Activated T-cell treated with anti-CD3 and anti-CD28 coated beads, Interleukin-2, amount 50 U/mL, for 48 hours (primary cell): Measurements from ENCODE around the gene CTDSPL2.
A peak's percentile ranks its signal among the peaks of the same experiment; 100 is the strongest.
"Not testable (repeated sequence)": the region's sequence is repeated elsewhere in the genome, so short reads cannot be mapped to it uniquely, and the experiment has no call there.

ENCODE experiments used
- DNase-seq, 2 experiments: peaks; one replicate each; pipeline ENCODE4 v3.0.0-alpha.2; 2020

The CTDSPL2 gene

GRCh38 chr15:44544745-44545144 lies 117.3 kb downstream of the CTDSPL2 start:
- DNase-seq = not testable (repeated sequence)

GRCh38 chr15:44545913-44546802 lies 118.7 kb downstream of the CTDSPL2 start:
- peak; percentile 63 to 64 for DNase-seq

- not testable (repeated sequence) for DNase-seq
These were observed 121.7 kb downstream of the CTDSPL2 start for GRCh38 chr15:44549152-44549551.

- DNase-seq = no peak
These were observed 122.8 kb downstream of the CTDSPL2 start for GRCh38 chr15:44550256-44550655.

- no peak for DNase-seq
These were observed 123.3 kb downstream of the CTDSPL2 start for GRCh38 chr15:44550734-44551133.

GRCh38 chr15:44554934-44555723 lies 127.7 kb downstream of the CTDSPL2 start:
- DNase-seq = peak in 1 of 2 experiments; percentile 11

- DNase-seq = not testable (repeated sequence)
These were observed 133.5 kb downstream of the CTDSPL2 start for GRCh38 chr15:44560926-44561325.

GRCh38 chr15:44565387-44566154 lies 138.1 kb downstream of the CTDSPL2 start:
- no peak for DNase-seq

- DNase-seq = no peak
These were observed 138.7 kb downstream of the CTDSPL2 start for GRCh38 chr15:44566155-44566540.

GRCh38 chr15:44568338-44568737 lies 140.9 kb downstream of the CTDSPL2 start:
- DNase-seq = no peak

- DNase-seq = no peak
These were observed 141.9 kb downstream of the CTDSPL2 start for GRCh38 chr15:44569316-44569715.

GRCh38 chr15:44570361-44570760 lies 142.9 kb downstream of the CTDSPL2 start:
- DNase-seq = no peak

- DNase-seq = no peak
These were observed 146.0 kb downstream of the CTDSPL2 start for GRCh38 chr15:44573386-44573785.

- DNase-seq = no peak
These were observed 147.3 kb downstream of the CTDSPL2 start for GRCh38 chr15:44574734-44575133.
